ENCODE results near the gene ZNF764. TPM values are rescaled to one million over a fixed set of nuclear protein-coding genes. Genes with fewer than 3 reads are reported as not detected.
"Not testable (repeated sequence)": the region's sequence is repeated elsewhere in the genome, so short reads cannot be mapped to it uniquely, and the experiment has no call there.

Gene ZNF764
- total RNA-seq (10 to 100 TPM; 19.5 to 21.4 TPM), total RNA-seq (19.5 to 22.3 reads per million in 2 donors)

GRCh38 chr16:30557957-30558788 lies at the start of gene ZNF764:
ZNF764 (minus strand) TSS chr16:30558374; CDS start chr16:30558182, 192 bp downstream.
- H3K36me3 Mint-ChIP-seq (ENCODE audit: low read depth): no peaks in the 10 kb centered on the region
- DNase-seq: peak; percentile 90 to 94 (median 91)
- peak within 1 kb of the TSS; percentile 90 for H3K4me3 Mint-ChIP-seq
- H3K9me3 ChIP-seq (ENCODE audit: control insufficient read depth, low read length, poor library complexity, severe bottlenecking): no peaks in the 10 kb centered on the region
- H3K4me1 Mint-ChIP-seq: peaks cover 30% of the 10 kb centered on the region
- ATAC-seq: peak; percentile 92
- H3K27ac Mint-ChIP-seq: peak within 1 kb of the TSS; percentile 94
- no peaks in the 10 kb centered on the region for H3K27me3 Mint-ChIP-seq

- H3K27me3 Mint-ChIP-seq: no peaks in the 10 kb centered on the region
- peak overlapping the region; percentile 19 for H3K27ac Mint-ChIP-seq
- no peak for DNase-seq
- peaks cover 7% of the 10 kb centered on the region for H3K36me3 Mint-ChIP-seq (ENCODE audit: low read depth)
- peaks cover 17% of the 10 kb centered on the region for H3K4me1 Mint-ChIP-seq
- no peak overlapping the region for H3K4me3 Mint-ChIP-seq
- no peak for ATAC-seq
- H3K9me3 ChIP-seq (ENCODE audit: control insufficient read depth, low read length, poor library complexity, severe bottlenecking): no peaks in the 10 kb centered on the region
Observed at GRCh38 chr16:30606004-30606403, 47.8 kb upstream of the ZNF764 start.

DNA sequence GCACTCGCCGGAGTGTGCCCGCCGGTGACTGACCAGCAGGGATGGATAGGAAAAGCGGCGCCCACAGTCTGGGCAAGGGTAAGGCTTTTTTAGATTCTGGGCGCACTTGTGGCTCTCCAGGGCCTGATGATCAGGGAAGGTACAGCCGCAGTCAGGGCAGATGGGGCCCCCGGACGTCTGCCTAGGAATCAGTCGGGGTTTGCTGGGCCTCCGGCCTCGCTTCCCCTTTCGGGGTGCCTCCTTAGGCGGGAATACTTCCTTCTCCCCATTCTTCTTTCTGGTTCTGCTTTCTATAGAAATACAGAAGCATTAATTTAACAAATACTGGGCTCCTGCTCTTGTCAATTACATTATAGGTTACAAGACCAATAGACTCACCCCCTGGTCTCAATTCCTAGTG lies 47.0 kb upstream of the ZNF764 start:
- H3K4me1 Mint-ChIP-seq: peaks cover 12% of the 10 kb centered on the region
- H3K27ac Mint-ChIP-seq: peak overlapping the region; percentile 19
- peaks cover 7% of the 10 kb centered on the region for H3K36me3 Mint-ChIP-seq (ENCODE audit: low read depth)
- DNase-seq (no peak), ATAC-seq (no peak)
- no peaks in the 10 kb centered on the region for H3K27me3 Mint-ChIP-seq
- no peak overlapping the region for H3K4me3 Mint-ChIP-seq
- no peaks in the 10 kb centered on the region for H3K9me3 ChIP-seq (ENCODE audit: control insufficient read depth, low read length, poor library complexity, severe bottlenecking)

GRCh38 chr16:30604316-30604947 lies 46.3 kb upstream of the ZNF764 start:
- H3K9me3 ChIP-seq (ENCODE audit: control insufficient read depth, low read length, poor library complexity, severe bottlenecking): no peaks in the 10 kb centered on the region
- Mint-ChIP-seq H3K4me1 (peaks cover 11% of the 10 kb centered on the region), H3K27ac (peak overlapping the region; percentile 37), H3K27me3 (no peaks in the 10 kb centered on the region), H3K4me3 (no peak overlapping the region), H3K36me3 (ENCODE audit: low read depth) (peaks cover 7% of the 10 kb centered on the region)
- DNase-seq (no peak), ATAC-seq (no peak)

- H3K9me3 ChIP-seq (ENCODE audit: control insufficient read depth, low read length, poor library complexity, severe bottlenecking): no peaks in the 10 kb centered on the region
- Mint-ChIP-seq H3K4me1 (peaks cover 7% of the 10 kb centered on the region), H3K27ac (peak overlapping the region; percentile 37), H3K27me3 (no peaks in the 10 kb centered on the region), H3K4me3 (no peak overlapping the region), H3K36me3 (ENCODE audit: low read depth) (peaks cover 7% of the 10 kb centered on the region)
- DNase-seq (no peak), ATAC-seq (no peak)
Observed at GRCh38 chr16:30603945-30604315, 45.8 kb upstream of the ZNF764 start.

- no peak overlapping the region for H3K27ac Mint-ChIP-seq
- H3K27me3 Mint-ChIP-seq: no peaks in the 10 kb centered on the region
- no peaks in the 10 kb centered on the region for H3K9me3 ChIP-seq (ENCODE audit: control insufficient read depth, low read length, poor library complexity, severe bottlenecking)
- no peak for ATAC-seq
- no peak overlapping the region for H3K4me3 Mint-ChIP-seq
- H3K36me3 Mint-ChIP-seq (ENCODE audit: low read depth): peaks cover 7% of the 10 kb centered on the region
- peaks cover 8% of the 10 kb centered on the region for H3K4me1 Mint-ChIP-seq
- DNase-seq: no peak
Observed at GRCh38 chr16:30602616-30603277, 44.6 kb upstream of the ZNF764 start.

DNA sequence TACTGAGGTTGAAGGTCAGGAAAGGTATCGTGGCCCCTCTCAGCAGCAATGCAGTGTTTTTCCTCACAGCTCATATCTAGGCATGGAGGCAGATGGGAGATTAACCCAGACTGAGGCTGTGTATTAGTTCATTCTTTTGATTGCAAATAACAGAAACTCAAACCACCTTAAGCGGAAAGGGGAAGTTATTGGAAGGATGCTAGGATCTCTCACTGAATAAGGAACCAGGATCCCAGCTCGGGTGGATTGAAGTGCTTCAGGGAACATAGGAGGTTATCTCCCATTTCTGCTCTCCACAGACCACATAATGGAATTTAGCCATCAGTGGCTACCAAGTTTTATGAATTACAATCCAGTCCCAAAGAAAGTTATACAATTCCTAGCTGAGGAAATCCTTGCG lies 43.8 kb upstream of the ZNF764 start:
- DNase-seq (no peak), ATAC-seq (no peak)
- no peaks in the 10 kb centered on the region for H3K9me3 ChIP-seq (ENCODE audit: control insufficient read depth, low read length, poor library complexity, severe bottlenecking)
- Mint-ChIP-seq H3K36me3 (ENCODE audit: low read depth) (peaks cover 7% of the 10 kb centered on the region), H3K27me3 (no peaks in the 10 kb centered on the region), H3K27ac (no peak overlapping the region), H3K4me1 (peaks cover 7% of the 10 kb centered on the region), H3K4me3 (no peak overlapping the region)

- peaks cover 7% of the 10 kb centered on the region for H3K36me3 Mint-ChIP-seq (ENCODE audit: low read depth)
- H3K27ac Mint-ChIP-seq: no peak overlapping the region
- DNase-seq (no peak), ATAC-seq (no peak)
- H3K27me3 Mint-ChIP-seq: no peaks in the 10 kb centered on the region
- H3K4me1 Mint-ChIP-seq: peaks cover 7% of the 10 kb centered on the region
- no peaks in the 10 kb centered on the region for H3K9me3 ChIP-seq (ENCODE audit: control insufficient read depth, low read length, poor library complexity, severe bottlenecking)
- no peak overlapping the region for H3K4me3 Mint-ChIP-seq
Observed at GRCh38 chr16:30600929-30601328, 42.8 kb upstream of the ZNF764 start.

DNA sequence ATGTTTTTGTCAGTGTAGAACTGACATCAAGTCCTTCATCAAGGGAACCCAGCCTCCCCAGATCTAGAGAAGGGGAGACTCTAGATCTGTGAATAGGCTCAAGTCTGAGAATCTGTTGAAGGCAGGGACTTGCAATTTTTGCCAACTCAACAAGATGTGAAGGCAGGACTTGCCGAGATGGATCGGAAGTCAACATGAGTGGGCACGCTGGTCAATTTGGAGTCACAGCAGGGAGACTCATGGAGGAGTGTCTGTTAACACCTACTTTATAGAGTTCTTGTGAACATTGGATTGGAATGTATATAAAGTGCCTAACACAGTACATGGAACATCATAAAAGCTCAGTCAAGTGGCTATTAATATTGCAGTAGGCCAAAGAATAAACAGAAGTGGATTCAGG lies 42.0 kb upstream of the ZNF764 start:
- H3K4me1 Mint-ChIP-seq: peaks cover 7% of the 10 kb centered on the region
- H3K36me3 Mint-ChIP-seq (ENCODE audit: low read depth): peaks cover 7% of the 10 kb centered on the region
- ATAC-seq: no peak
- no peaks in the 10 kb centered on the region for H3K9me3 ChIP-seq (ENCODE audit: control insufficient read depth, low read length, poor library complexity, severe bottlenecking)
- H3K4me3 Mint-ChIP-seq: no peak overlapping the region
- H3K27ac Mint-ChIP-seq: no peak overlapping the region
- DNase-seq: no peak
- H3K27me3 Mint-ChIP-seq: no peaks in the 10 kb centered on the region

- ATAC-seq (no peak), DNase-seq (no peak)
- Mint-ChIP-seq H3K27ac (no peak overlapping the region), H3K27me3 (no peaks in the 10 kb centered on the region), H3K4me3 (no peak overlapping the region), H3K4me1 (no peaks in the 10 kb centered on the region), H3K36me3 (ENCODE audit: low read depth) (peaks cover 4% of the 10 kb centered on the region)
- H3K9me3 ChIP-seq (ENCODE audit: control insufficient read depth, low read length, poor library complexity, severe bottlenecking): no peaks in the 10 kb centered on the region
Observed at GRCh38 chr16:30592871-30593270, 34.7 kb upstream of the ZNF764 start.

DNA sequence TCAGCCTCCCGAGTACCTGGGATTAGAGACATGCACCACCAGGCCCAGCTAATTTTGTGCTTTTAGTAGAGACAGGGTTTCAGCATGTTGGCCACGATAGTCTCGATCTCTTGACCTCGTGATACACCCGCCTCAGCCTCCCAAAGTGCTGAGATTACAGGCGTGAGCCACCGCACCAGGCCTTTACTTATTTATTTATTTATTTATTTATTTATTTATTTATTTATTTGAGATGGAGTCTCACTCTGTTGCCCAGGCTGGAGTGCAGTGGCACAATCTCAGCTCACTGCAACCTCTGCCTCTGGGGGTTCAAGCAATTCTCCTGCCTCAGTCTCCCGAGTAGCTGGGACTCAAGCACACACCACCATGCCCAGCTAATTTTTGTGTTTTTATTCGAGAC lies 32.7 kb upstream of the ZNF764 start:
- H3K9me3 ChIP-seq (ENCODE audit: control insufficient read depth, low read length, poor library complexity, severe bottlenecking); H3K4me1 Mint-ChIP-seq; H3K27ac Mint-ChIP-seq; H3K36me3 Mint-ChIP-seq (ENCODE audit: low read depth); ATAC-seq; DNase-seq; H3K27me3 Mint-ChIP-seq; H3K4me3 Mint-ChIP-seq: not testable (repeated sequence)

GRCh38 chr16:30589582-30589981 lies 31.4 kb upstream of the ZNF764 start:
- H3K27ac Mint-ChIP-seq, ATAC-seq: not testable (repeated sequence)

DNA sequence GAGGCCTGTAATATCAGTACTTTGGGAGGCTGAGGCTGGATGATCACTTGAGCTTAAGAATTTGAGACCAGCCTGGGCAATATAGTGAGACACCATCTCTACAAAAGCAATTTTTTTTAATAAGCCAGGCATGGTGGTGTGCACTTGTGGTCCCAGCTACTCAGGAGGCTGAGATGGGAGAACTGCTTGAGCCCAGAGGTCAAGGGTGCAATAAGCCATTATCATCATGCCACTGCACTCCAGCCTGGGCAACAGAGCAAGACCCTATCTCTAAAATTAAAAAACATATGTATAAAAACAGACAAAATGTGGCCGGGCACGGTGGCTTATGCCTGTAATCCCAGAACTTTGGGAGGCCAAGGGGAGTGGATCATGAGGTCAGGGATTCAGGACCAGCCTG lies 30.5 kb upstream of the ZNF764 start:
- Mint-ChIP-seq H3K27me3 (no peaks in the 10 kb centered on the region), H3K4me3 (no peak overlapping the region), H3K36me3 (ENCODE audit: low read depth) (peaks cover 4% of the 10 kb centered on the region), H3K27ac (no peak overlapping the region), H3K4me1 (peaks cover 10% of the 10 kb centered on the region)
- ATAC-seq (no peak), DNase-seq (no peak)
- H3K9me3 ChIP-seq (ENCODE audit: control insufficient read depth, low read length, poor library complexity, severe bottlenecking): no peaks in the 10 kb centered on the region

More at GRCh38 chr16:30589582-30589981, 31.4 kb upstream of the ZNF764 start:
- not testable (repeated sequence) for H3K4me1 Mint-ChIP-seq; H3K36me3 Mint-ChIP-seq (ENCODE audit: low read depth); DNase-seq; H3K9me3 ChIP-seq (ENCODE audit: control insufficient read depth, low read length, poor library complexity, severe bottlenecking); H3K4me3 Mint-ChIP-seq; H3K27me3 Mint-ChIP-seq
